ENCODE measurements around the gene SMYD5. TPM values are rescaled to one million over a fixed set of nuclear protein-coding genes. Genes with fewer than 3 reads are reported as not detected.
"Not testable (repeated sequence)": the region's sequence is repeated elsewhere in the genome, so short reads cannot be mapped to it uniquely, and the experiment has no call there.

SMYD5 gene
- 10 to 100 TPM; 10.8 to 19.5 TPM for total RNA-seq
- 10 to 100 TPM; 15.0 to 16.8 TPM for polyA plus RNA-seq
- long read RNA-seq, donor 1, transcript SMYD5-202 (13 exons, 2,593 nt) = major isoform, 5 of 5 reads
- long read RNA-seq, donor 1, partial matches to known transcripts = 0 of 5 reads
- long read RNA-seq, donor 1, other reads (novel, unspliced or antisense) = 0 of 5 reads
- long read RNA-seq, donor 2 = 0 reads
- long read RNA-seq, donor 3, partial matches to known transcripts = 0 of 1 reads
- long read RNA-seq, donor 3, other reads (novel, unspliced or antisense) = 0 of 1 reads
- long read RNA-seq, donor 4, partial matches to known transcripts = 0 of 1 reads
- long read RNA-seq, donor 4, other reads (novel, unspliced or antisense) = 0 of 1 reads
- long read RNA-seq, donor 5, partial matches to known transcripts = 0 of 2 reads
- long read RNA-seq, donor 5, other reads (novel, unspliced or antisense) = 0 of 2 reads

- ATAC-seq (ENCODE audit: insufficient read depth, low FRiP score) (peak; percentile 92), DNase-seq (peak; percentile 88 to 90 (median 89))
- Histone ChIP-seq H3K4me3 (peak within 1 kb of the TSS; percentile 96), H3K27me3 (ENCODE audit: control insufficient read depth in 3 of 3, insufficient read depth in 3 of 3, low read length in 2 of 3) (no peaks in the 10 kb centered on the region), H3K9me3 (ENCODE audit: control insufficient read depth in 4 of 4, insufficient read depth in 3 of 4, low read length in 3 of 4) (no peaks in the 10 kb centered on the region), H3K4me1 (ENCODE audit: control insufficient read depth in 5 of 5, insufficient read depth in 5 of 5, low read length in 5 of 5) (peaks cover 0 to 8% (median 0%) of the 10 kb centered on the region in 5 donors), H3K36me3 (ENCODE audit: control insufficient read depth in 4 of 4, insufficient read depth in 4 of 4, low read length in 4 of 4) (peaks cover 0 to 2% (median under 1%) of the 10 kb centered on the region in 4 donors), H3K27ac (ENCODE audit: low read depth in 1 of 2, low read length in 1 of 2) (peak within 1 kb of the TSS; percentile 37 to 79), H3K9ac (ENCODE audit: insufficient read depth in 1 of 2, low read length in 2 of 2) (peak within 1 kb of the TSS; percentile 76 to 82)
- WGBS, 2 donors = 0 to 1% methylated on average over 57 to 64 of the region's 64 CpGs
- no peak for TF ChIP-seq CTCF (IDR thresholded peaks at IDR 0.05; ENCODE audit: control extremely low read depth, extremely low read depth)
Observed at GRCh38 chr2:73214120-73215035, at the start of gene SMYD5. Gene SMYD5, plus strand, starts transcription at chr2:73214245. Its CDS starts 22 bp downstream, at chr2:73214267.

GRCh38 chr2:73165978-73166377 lies 48.1 kb upstream of the SMYD5 start:
- not testable (repeated sequence) for H3K27ac ChIP-seq (ENCODE audit: low read depth in 1 of 2, low read length in 1 of 2); H3K9ac ChIP-seq (ENCODE audit: insufficient read depth in 1 of 2, low read length in 2 of 2); H3K27me3 ChIP-seq (ENCODE audit: control insufficient read depth in 3 of 3, insufficient read depth in 3 of 3, low read length in 2 of 3); H3K4me3 ChIP-seq; H3K4me1 ChIP-seq (ENCODE audit: control insufficient read depth in 5 of 5, insufficient read depth in 5 of 5, low read length in 5 of 5); ATAC-seq (ENCODE audit: insufficient read depth, low FRiP score); H3K9me3 ChIP-seq (ENCODE audit: control insufficient read depth in 4 of 4, insufficient read depth in 3 of 4, low read length in 3 of 4); DNase-seq; H3K36me3 ChIP-seq (ENCODE audit: control insufficient read depth in 4 of 4, insufficient read depth in 4 of 4, low read length in 4 of 4)
- 69 to 82% methylated on average over 10 to 11 of the region's 11 CpGs for WGBS, 2 donors

- 66 to 71% methylated on average over 4 of the region's 8 CpGs for WGBS, 2 donors
- not testable (repeated sequence) for H3K27me3 ChIP-seq (ENCODE audit: control insufficient read depth in 3 of 3, insufficient read depth in 3 of 3, low read length in 2 of 3); DNase-seq; H3K9ac ChIP-seq (ENCODE audit: insufficient read depth in 1 of 2, low read length in 2 of 2); H3K27ac ChIP-seq (ENCODE audit: low read depth in 1 of 2, low read length in 1 of 2); H3K4me1 ChIP-seq (ENCODE audit: control insufficient read depth in 5 of 5, insufficient read depth in 5 of 5, low read length in 5 of 5); H3K9me3 ChIP-seq (ENCODE audit: control insufficient read depth in 4 of 4, insufficient read depth in 3 of 4, low read length in 3 of 4); H3K4me3 ChIP-seq; H3K36me3 ChIP-seq (ENCODE audit: control insufficient read depth in 4 of 4, insufficient read depth in 4 of 4, low read length in 4 of 4); ATAC-seq (ENCODE audit: insufficient read depth, low FRiP score)
Observed at GRCh38 chr2:73166813-73167212, 47.2 kb upstream of the SMYD5 start.

GRCh38 chr2:73168348-73168747 lies 45.7 kb upstream of the SMYD5 start:
- H3K27ac ChIP-seq (ENCODE audit: low read depth in 1 of 2, low read length in 1 of 2); H3K4me3 ChIP-seq; DNase-seq; H3K9ac ChIP-seq (ENCODE audit: insufficient read depth in 1 of 2, low read length in 2 of 2); ATAC-seq (ENCODE audit: insufficient read depth, low FRiP score); H3K9me3 ChIP-seq (ENCODE audit: control insufficient read depth in 4 of 4, insufficient read depth in 3 of 4, low read length in 3 of 4); H3K27me3 ChIP-seq (ENCODE audit: control insufficient read depth in 3 of 3, insufficient read depth in 3 of 3, low read length in 2 of 3); H3K4me1 ChIP-seq (ENCODE audit: control insufficient read depth in 5 of 5, insufficient read depth in 5 of 5, low read length in 5 of 5); H3K36me3 ChIP-seq (ENCODE audit: control insufficient read depth in 4 of 4, insufficient read depth in 4 of 4, low read length in 4 of 4): not testable (repeated sequence)

- H3K4me3 ChIP-seq; ATAC-seq (ENCODE audit: insufficient read depth, low FRiP score); DNase-seq; H3K27ac ChIP-seq (ENCODE audit: low read depth in 1 of 2, low read length in 1 of 2); H3K27me3 ChIP-seq (ENCODE audit: control insufficient read depth in 3 of 3, insufficient read depth in 3 of 3, low read length in 2 of 3); H3K36me3 ChIP-seq (ENCODE audit: control insufficient read depth in 4 of 4, insufficient read depth in 4 of 4, low read length in 4 of 4); H3K9ac ChIP-seq (ENCODE audit: insufficient read depth in 1 of 2, low read length in 2 of 2); H3K9me3 ChIP-seq (ENCODE audit: control insufficient read depth in 4 of 4, insufficient read depth in 3 of 4, low read length in 3 of 4): not testable (repeated sequence)
- 75 to 82% methylated on average over 4 to 5 of the region's 7 CpGs for WGBS, 2 donors
- peaks cover 0 to 11% (median 3%) of the 10 kb centered on the region in 5 donors for H3K4me1 ChIP-seq (ENCODE audit: control insufficient read depth in 5 of 5, insufficient read depth in 5 of 5, low read length in 5 of 5)
Observed at GRCh38 chr2:73170341-73170740, 43.7 kb upstream of the SMYD5 start.
